Gastrocnemius medialis (tissue), 4 donors: ENCODE data around the gene BMERB1.

Source experiments
- POLR2A ChIP-seq, 2 donors: fragments of 450-650 bp; IDR thresholded peaks; one replicate each; pipeline ENCODE4 v1.6.1; 2017; ENCODE audit warnings: antibody characterized with exemption in 2 of 2, mild to moderate bottlenecking in 2 of 2, moderate library complexity in 2 of 2
- TF ChIP-seq, protein P1 (sequence below), 5 experiments: fragments of 450-650 bp in 3 of 5; fragments of 200-600 bp in 2 of 5; sonication (generic) in 2 of 5; IDR thresholded peaks in 4 of 5; conservative IDR thresholded peaks in 1 of 5; 1 replicate in 4 of 5; 2 replicates in 1 of 5; pipeline ENCODE4 v1.5.1; 2016 to 2019; ENCODE audit warnings: antibody characterized with exemption in 5 of 5, mild to moderate bottlenecking in 3 of 5, moderate library complexity in 3 of 5

DNA sequence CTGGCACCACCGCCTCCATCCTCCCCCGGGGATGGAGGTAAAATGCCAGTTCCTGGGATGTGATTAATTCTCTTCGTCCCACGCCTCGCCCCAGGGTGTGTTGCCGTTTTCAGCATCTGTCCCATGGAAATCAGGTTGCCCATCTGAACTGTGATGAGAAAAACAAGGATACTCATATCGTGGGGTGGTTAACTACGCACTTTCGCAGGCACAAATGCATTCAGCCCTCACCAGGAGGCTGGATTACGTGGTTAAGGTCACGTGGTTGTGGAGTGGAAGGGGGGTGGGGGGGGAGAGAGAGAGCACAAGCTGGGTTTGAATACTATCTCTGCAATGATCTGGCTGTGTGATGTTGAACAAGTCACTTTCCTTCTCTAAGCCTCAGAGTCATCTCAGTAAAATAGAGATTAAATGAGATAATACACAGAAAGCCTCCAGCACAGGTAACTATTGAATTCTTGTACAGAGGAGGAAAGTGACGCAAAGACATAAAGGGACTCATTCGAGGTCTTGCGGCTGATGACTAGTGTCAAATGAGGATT is 74.7 kb downstream of the BMERB1 start:
- TF ChIP-seq, protein P1, sequence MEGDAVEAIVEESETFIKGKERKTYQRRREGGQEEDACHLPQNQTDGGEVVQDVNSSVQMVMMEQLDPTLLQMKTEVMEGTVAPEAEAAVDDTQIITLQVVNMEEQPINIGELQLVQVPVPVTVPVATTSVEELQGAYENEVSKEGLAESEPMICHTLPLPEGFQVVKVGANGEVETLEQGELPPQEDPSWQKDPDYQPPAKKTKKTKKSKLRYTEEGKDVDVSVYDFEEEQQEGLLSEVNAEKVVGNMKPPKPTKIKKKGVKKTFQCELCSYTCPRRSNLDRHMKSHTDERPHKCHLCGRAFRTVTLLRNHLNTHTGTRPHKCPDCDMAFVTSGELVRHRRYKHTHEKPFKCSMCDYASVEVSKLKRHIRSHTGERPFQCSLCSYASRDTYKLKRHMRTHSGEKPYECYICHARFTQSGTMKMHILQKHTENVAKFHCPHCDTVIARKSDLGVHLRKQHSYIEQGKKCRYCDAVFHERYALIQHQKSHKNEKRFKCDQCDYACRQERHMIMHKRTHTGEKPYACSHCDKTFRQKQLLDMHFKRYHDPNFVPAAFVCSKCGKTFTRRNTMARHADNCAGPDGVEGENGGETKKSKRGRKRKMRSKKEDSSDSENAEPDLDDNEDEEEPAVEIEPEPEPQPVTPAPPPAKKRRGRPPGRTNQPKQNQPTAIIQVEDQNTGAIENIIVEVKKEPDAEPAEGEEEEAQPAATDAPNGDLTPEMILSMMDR (IDR thresholded peaks at IDR 0.05 in 4 of 5, conservative IDR thresholded peaks at IDR 0.05 in 1 of 5): no peak
- no peak for TF ChIP-seq POLR2A (IDR thresholded peaks at IDR 0.05)
